Testis (tissue), 2 donors: ENCODE results near the gene MBNL3.

ENCODE experiments used
- CTCF ChIP-seq, 3 experiments: fragments of 450-650 bp in 2 of 3; fragments of 200-600 bp in 1 of 3; sonication (generic) in 1 of 3; IDR thresholded peaks; one replicate each; pipeline ENCODE4 v1.5.1; 2016 to 2019; ENCODE audit warnings: antibody characterized with exemption in 3 of 3, mild to moderate bottlenecking in 2 of 3, moderate library complexity in 1 of 3
- POLR2A ChIP-seq: fragments of 450-650 bp; IDR thresholded peaks from one replicate; pipeline ENCODE4 v1.6.1; 2017; ENCODE audit warnings: antibody characterized with exemption, mild to moderate bottlenecking, moderate library complexity

- TF ChIP-seq CTCF (IDR thresholded peaks at IDR 0.05) (no peak), POLR2A (no peak)
Measured at GRCh38 chrX:132489578-132490419, 961 bp upstream of the MBNL3 start.
